H9 (cell line): Measurements from ENCODE around the gene PRKRA. TPM values are rescaled to one million over a fixed set of nuclear protein-coding genes. Genes with fewer than 3 reads are reported as not detected.

Experiments
- DNase-seq: peaks from one replicate; pipeline ENCODE4 v3.0.0-alpha.2; 2017
- H2AFZ ChIP-seq: one replicate; pipeline ENCODE4 v1.6.1; 2013; ENCODE audit warnings: mild to moderate bottlenecking, low read length, control low read depth, moderate library complexity
- H2AK5ac ChIP-seq: 2 replicates; pipeline ENCODE4 v1.6.1; 2013; ENCODE audit warnings: low read length, control low read depth, mixed read lengths; ENCODE audit not compliant: insufficient read length
- H2BK120ac ChIP-seq: one replicate; pipeline ENCODE4 v1.6.1; 2013; ENCODE audit warnings: low read depth, mild to moderate bottlenecking, low read length, control low read depth, inconsistent platforms; ENCODE audit not compliant: poor library complexity, severe bottlenecking
- H2BK12ac ChIP-seq: 2 replicates; pipeline ENCODE4 v1.6.1; 2013; ENCODE audit warnings: low read length, control low read depth, mixed read lengths, low read depth; ENCODE audit not compliant: insufficient read length
- H2BK15ac ChIP-seq: 2 replicates; pipeline ENCODE4 v1.6.1; 2013; ENCODE audit warnings: low read depth, low read length, control low read depth
- H2BK20ac ChIP-seq: one replicate; pipeline ENCODE4 v1.6.1; 2013; ENCODE audit warnings: low read depth, mild to moderate bottlenecking, low read length, control low read depth, inconsistent platforms; ENCODE audit not compliant: poor library complexity, severe bottlenecking
- H2BK5ac ChIP-seq: 2 replicates; pipeline ENCODE4 v1.6.1; 2013; ENCODE audit warnings: low read length, control low read depth, mixed read lengths; ENCODE audit not compliant: insufficient read length
- H3K14ac ChIP-seq: 2 replicates; pipeline ENCODE4 v1.6.1; 2013; ENCODE audit warnings: low read length, control low read depth; ENCODE audit not compliant: insufficient read depth
- H3K18ac ChIP-seq: 2 replicates; pipeline ENCODE4 v1.6.1; 2013; ENCODE audit warnings: low read depth, mild to moderate bottlenecking, mixed read lengths, low read length, control low read depth; ENCODE audit not compliant: insufficient read length
- H3K23ac ChIP-seq: 2 replicates; pipeline ENCODE4 v1.6.1; 2013; ENCODE audit warnings: low read length, control low read depth, mixed read lengths, low read depth; ENCODE audit not compliant: insufficient read length
- H3K23me2 ChIP-seq: 2 replicates; pipeline ENCODE4 v1.6.1; 2013; ENCODE audit warnings: low read depth, mild to moderate bottlenecking, mixed read lengths, low read length, control low read depth; ENCODE audit not compliant: insufficient read length, poor library complexity, severe bottlenecking
- H3K27ac ChIP-seq: 2 replicates; pipeline ENCODE4 v1.5.1; 2013; ENCODE audit warnings: low read length, control low read depth, mixed read lengths, low read depth; ENCODE audit not compliant: insufficient read length
- H3K27me3 ChIP-seq: 2 replicates; pipeline ENCODE4 v1.6.1; 2013; ENCODE audit warnings: low read length, control low read depth, inconsistent platforms; ENCODE audit not compliant: insufficient read depth
- H3K4ac ChIP-seq: 2 replicates; pipeline ENCODE4 v1.6.1; 2013; ENCODE audit warnings: low read depth, mild to moderate bottlenecking, control low read depth, inconsistent platforms, low read length, moderate library complexity
- H3K4me1 ChIP-seq: 2 replicates; pipeline ENCODE4 v1.6.1; 2013; ENCODE audit warnings: low read length, control low read depth, inconsistent platforms; ENCODE audit not compliant: insufficient read depth
- H3K4me2 ChIP-seq: 2 replicates; pipeline ENCODE4 v1.6.1; 2013; ENCODE audit warnings: low read length, control low read depth, mixed read lengths; ENCODE audit not compliant: insufficient read length, insufficient read depth
- H3K56ac ChIP-seq: 2 replicates; pipeline ENCODE4 v1.6.1; 2013; ENCODE audit warnings: low read depth, mild to moderate bottlenecking, mixed read lengths, low read length, control low read depth; ENCODE audit not compliant: insufficient read length
- H3K79me1 ChIP-seq: 2 replicates; pipeline ENCODE4 v1.6.1; 2013; ENCODE audit warnings: low read depth, mild to moderate bottlenecking, moderate library complexity, low read length, control low read depth, inconsistent platforms; ENCODE audit not compliant: insufficient read depth, poor library complexity, severe bottlenecking
- H3K79me2 ChIP-seq: 2 replicates; pipeline ENCODE4 v1.6.1; 2013; ENCODE audit warnings: low read length, control low read depth, inconsistent platforms; ENCODE audit not compliant: insufficient read depth
- H3K9ac ChIP-seq: 2 replicates; pipeline ENCODE4 v1.6.1; 2013; ENCODE audit warnings: low read length, control low read depth, mixed read lengths; ENCODE audit not compliant: insufficient read length; ENCODE audit errors: extremely low read depth
- H3K9me3 ChIP-seq: one replicate; pipeline ENCODE4 v1.6.1; 2013; ENCODE audit warnings: low read depth, low read length, inconsistent platforms; ENCODE audit not compliant: control insufficient read depth
- H3T11ph ChIP-seq: one replicate; pipeline ENCODE4 v1.6.1; 2013; ENCODE audit warnings: mild to moderate bottlenecking, low read length, control low read depth, inconsistent platforms
- H4K20me1 ChIP-seq: one replicate; pipeline ENCODE4 v1.6.1; 2013; ENCODE audit not compliant: control insufficient read depth, insufficient read length, insufficient read depth
- H4K5ac ChIP-seq: 2 replicates; pipeline ENCODE4 v1.6.1; 2013; ENCODE audit warnings: low read depth, mild to moderate bottlenecking, mixed read lengths, low read length, control low read depth; ENCODE audit not compliant: insufficient read length
- H4K8ac ChIP-seq: replicated peaks from 2 replicates; pipeline ENCODE4 v1.6.1; 2013; ENCODE audit warnings: low read length, control low read depth, mixed read lengths, low read depth; ENCODE audit not compliant: insufficient read length
- H4K91ac ChIP-seq: 2 replicates; pipeline ENCODE4 v1.6.1; 2013; ENCODE audit warnings: low read depth, mild to moderate bottlenecking, moderate library complexity, mixed read lengths, low read length, control low read depth; ENCODE audit not compliant: insufficient read length
- H3K27ac Mint-ChIP-seq, 3 experiments: 2 replicates in 2 of 3; 3 replicates in 1 of 3; pipeline ENCODE4 v1.8.0; 2020 to 2021; ENCODE audit warnings: mixed read lengths in 3 of 3, mild to moderate bottlenecking in 1 of 3, moderate library complexity in 1 of 3
- H3K27me3 Mint-ChIP-seq: 2 replicates; pipeline ENCODE4 v1.8.0; 2021; ENCODE audit warnings: low read depth, mild to moderate bottlenecking, moderate library complexity, mixed read lengths
- H3K36me3 Mint-ChIP-seq, 3 experiments: 2 replicates in 2 of 3; 3 replicates in 1 of 3; pipeline ENCODE4 v1.8.0; 2020 to 2021; ENCODE audit warnings: low read depth in 3 of 3, mixed read lengths in 3 of 3; ENCODE audit not compliant: insufficient read depth in 1 of 3
- H3K4me1 Mint-ChIP-seq, 2 experiments: 2 replicates each; pipeline ENCODE4 v1.8.0; 2020; ENCODE audit warnings: mixed read lengths in 2 of 2
- H3K4me3 Mint-ChIP-seq, 2 experiments: 2 replicates in 1 of 2; 3 replicates in 1 of 2; pipeline ENCODE4 v1.8.0; 2020 to 2021; ENCODE audit warnings: mild to moderate bottlenecking in 2 of 2, mixed read lengths in 2 of 2, moderate library complexity in 1 of 2
- H3K9me3 Mint-ChIP-seq, 2 experiments: 2 replicates in 1 of 2; 3 replicates in 1 of 2; pipeline ENCODE4 v1.8.0; 2020; ENCODE audit warnings: mild to moderate bottlenecking in 2 of 2, mixed read lengths in 2 of 2, moderate library complexity in 1 of 2
- WGBS: extraction: QIAGEN DNeasy Blood & Tissue Kit; methylation state at CpG from one replicate; pipeline ENCODE4 v1.1.7; 2013; ENCODE audit warnings: missing lambda C conversion rate, low lambda C conversion rate, mixed read lengths; ENCODE audit not compliant: insufficient read length; ENCODE audit errors: extremely low coverage; 5-methylcytosine and 5-hydroxymethylcytosine counted together
- total RNA-seq: library from RNA; stranded (reverse); gene quantifications from 2 replicates; pipeline ENCODE4 v1.2.1, GENCODE V29; 2021
- TF ChIP-seq, protein P1 (sequence below): fragments of 200-600 bp; sonication (generic); conservative IDR thresholded peaks from 3 replicates; pipeline ENCODE4 v1.8.0; 2021; ENCODE audit warnings: antibody characterized with exemption, mild to moderate bottlenecking

Gene PRKRA
- total RNA-seq, 1 experiment from 2014 or later, result 61.5 TPM

- no peak within 1 kb of the TSS for H4K5ac ChIP-seq
- no peak within 1 kb of the TSS for H2BK15ac ChIP-seq
- Mint-ChIP-seq H3K4me3 (peak within 1 kb of the TSS; percentile 91 to 97), H3K27ac (peak within 1 kb of the TSS in 2 of 3 experiments; percentile 96 to 97; a peak in 5 of 7 replicates), H3K36me3 (no peaks in the 10 kb centered on the region), H3K27me3 (no peaks in the 10 kb centered on the region; the same call in 1 of the 2 replicates), H3K4me1 (peaks cover 20 to 27% of the 10 kb centered on the region in 2 experiments), H3K9me3 (no peaks in the 10 kb centered on the region; a peak in 1 of 5 replicates)
- H3K79me2 ChIP-seq, result peaks cover 3% of the 10 kb centered on the region; the same call in 1 of the 2 replicates
- H3K27ac ChIP-seq, result no peak within 1 kb of the TSS
- DNase-seq, result peak; percentile 91
- no peak within 1 kb of the TSS for H4K8ac ChIP-seq
- peak within 1 kb of the TSS; percentile 98 for H3K4me2 ChIP-seq
- H3K23ac ChIP-seq, result no peak within 1 kb of the TSS
- no peak within 1 kb of the TSS for H3K56ac ChIP-seq
- no peak within 1 kb of the TSS for H2BK5ac ChIP-seq
- peak within 1 kb of the TSS; percentile 78 for H3K9ac ChIP-seq
- no peak within 1 kb of the TSS for H2BK120ac ChIP-seq
- TF ChIP-seq, protein P1, sequence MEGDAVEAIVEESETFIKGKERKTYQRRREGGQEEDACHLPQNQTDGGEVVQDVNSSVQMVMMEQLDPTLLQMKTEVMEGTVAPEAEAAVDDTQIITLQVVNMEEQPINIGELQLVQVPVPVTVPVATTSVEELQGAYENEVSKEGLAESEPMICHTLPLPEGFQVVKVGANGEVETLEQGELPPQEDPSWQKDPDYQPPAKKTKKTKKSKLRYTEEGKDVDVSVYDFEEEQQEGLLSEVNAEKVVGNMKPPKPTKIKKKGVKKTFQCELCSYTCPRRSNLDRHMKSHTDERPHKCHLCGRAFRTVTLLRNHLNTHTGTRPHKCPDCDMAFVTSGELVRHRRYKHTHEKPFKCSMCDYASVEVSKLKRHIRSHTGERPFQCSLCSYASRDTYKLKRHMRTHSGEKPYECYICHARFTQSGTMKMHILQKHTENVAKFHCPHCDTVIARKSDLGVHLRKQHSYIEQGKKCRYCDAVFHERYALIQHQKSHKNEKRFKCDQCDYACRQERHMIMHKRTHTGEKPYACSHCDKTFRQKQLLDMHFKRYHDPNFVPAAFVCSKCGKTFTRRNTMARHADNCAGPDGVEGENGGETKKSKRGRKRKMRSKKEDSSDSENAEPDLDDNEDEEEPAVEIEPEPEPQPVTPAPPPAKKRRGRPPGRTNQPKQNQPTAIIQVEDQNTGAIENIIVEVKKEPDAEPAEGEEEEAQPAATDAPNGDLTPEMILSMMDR, result no peak
- no peak within 1 kb of the TSS for H2AFZ ChIP-seq
- peaks cover 11% of the 10 kb centered on the region for H3K23me2 ChIP-seq
- H4K91ac ChIP-seq, result no peak within 1 kb of the TSS
- no peaks in the 10 kb centered on the region for H3K27me3 ChIP-seq
- H3K14ac ChIP-seq, result peak within 1 kb of the TSS; percentile 86
- no peak within 1 kb of the TSS for H2BK12ac ChIP-seq
- no CpG with 5 or more reads among the region's 92 CpGs for WGBS
- peaks cover 3% of the 10 kb centered on the region for H3K79me1 ChIP-seq
- no peak within 1 kb of the TSS for H3K4ac ChIP-seq
- H3K4me1 ChIP-seq, result peaks cover 3% of the 10 kb centered on the region; the same call in 1 of the 2 replicates
- no peak within 1 kb of the TSS for H2BK20ac ChIP-seq
- H3K9me3 ChIP-seq, result no peaks in the 10 kb centered on the region
- H4K20me1 ChIP-seq, result no peaks in the 10 kb centered on the region
- H2AK5ac ChIP-seq, result no peak within 1 kb of the TSS
- no peak within 1 kb of the TSS for H3T11ph ChIP-seq
- no peak within 1 kb of the TSS for H3K18ac ChIP-seq
Observed at GRCh38 chr2:178480227-178481181, 29.5 kb upstream of the PRKRA start, which contains the start of gene PLEKHA3. PLEKHA3 (plus strand) TSS chr2:178480457; CDS start chr2:178480870, 413 bp downstream.
